GM12873 (cell line): ENCODE data around the gene COL5A1.

Source experiments
- CTCF ChIP-seq: IDR thresholded peaks from 2 replicates; pipeline ENCODE4 v1.5.1; 2012; ENCODE audit warnings: low read depth, mild to moderate bottlenecking, moderate library complexity, low read length, control low read depth; ENCODE audit not compliant: insufficient read depth; ENCODE audit errors: missing control alignments

The COL5A1 gene

GRCh38 chr9:134602547-134603362 is 38.8 kb upstream of the COL5A1 start:
- no peak for TF ChIP-seq CTCF

- no peak for TF ChIP-seq CTCF
Observed at GRCh38 chr9:134604834-134605233, 36.8 kb upstream of the COL5A1 start.

- TF ChIP-seq CTCF = no peak
Observed at GRCh38 chr9:134605351-134605965, 36.1 kb upstream of the COL5A1 start.

GRCh38 chr9:134605966-134606357 is 35.6 kb upstream of the COL5A1 start:
- no peak for TF ChIP-seq CTCF

- TF ChIP-seq CTCF = no peak
Observed at GRCh38 chr9:134606951-134607731, 34.5 kb upstream of the COL5A1 start.

GRCh38 chr9:134607971-134608370 is 33.6 kb upstream of the COL5A1 start:
- no peak for TF ChIP-seq CTCF

- no peak for TF ChIP-seq CTCF
Observed at GRCh38 chr9:134611046-134611445, 30.6 kb upstream of the COL5A1 start.
